Stimulated activated CD4-positive, alpha-beta T cell treated with anti-CD3 and anti-CD28 coated beads, Interleukin-12 subunit alpha, Interleukin-12 subunit beta, amount 100 ng/mL, for 24 hours (primary cell): Measurements from ENCODE around the gene PNPLA5.
"Not testable (repeated sequence)": the region's sequence is repeated elsewhere in the genome, so short reads cannot be mapped to it uniquely, and the experiment has no call there.

ENCODE experiments used
- DNase-seq, 2 experiments: peaks; one replicate each; pipeline ENCODE4 v3.0.0-alpha.2; 2020; ENCODE audit warnings: low read depth in 2 of 2

Gene PNPLA5

DNA sequence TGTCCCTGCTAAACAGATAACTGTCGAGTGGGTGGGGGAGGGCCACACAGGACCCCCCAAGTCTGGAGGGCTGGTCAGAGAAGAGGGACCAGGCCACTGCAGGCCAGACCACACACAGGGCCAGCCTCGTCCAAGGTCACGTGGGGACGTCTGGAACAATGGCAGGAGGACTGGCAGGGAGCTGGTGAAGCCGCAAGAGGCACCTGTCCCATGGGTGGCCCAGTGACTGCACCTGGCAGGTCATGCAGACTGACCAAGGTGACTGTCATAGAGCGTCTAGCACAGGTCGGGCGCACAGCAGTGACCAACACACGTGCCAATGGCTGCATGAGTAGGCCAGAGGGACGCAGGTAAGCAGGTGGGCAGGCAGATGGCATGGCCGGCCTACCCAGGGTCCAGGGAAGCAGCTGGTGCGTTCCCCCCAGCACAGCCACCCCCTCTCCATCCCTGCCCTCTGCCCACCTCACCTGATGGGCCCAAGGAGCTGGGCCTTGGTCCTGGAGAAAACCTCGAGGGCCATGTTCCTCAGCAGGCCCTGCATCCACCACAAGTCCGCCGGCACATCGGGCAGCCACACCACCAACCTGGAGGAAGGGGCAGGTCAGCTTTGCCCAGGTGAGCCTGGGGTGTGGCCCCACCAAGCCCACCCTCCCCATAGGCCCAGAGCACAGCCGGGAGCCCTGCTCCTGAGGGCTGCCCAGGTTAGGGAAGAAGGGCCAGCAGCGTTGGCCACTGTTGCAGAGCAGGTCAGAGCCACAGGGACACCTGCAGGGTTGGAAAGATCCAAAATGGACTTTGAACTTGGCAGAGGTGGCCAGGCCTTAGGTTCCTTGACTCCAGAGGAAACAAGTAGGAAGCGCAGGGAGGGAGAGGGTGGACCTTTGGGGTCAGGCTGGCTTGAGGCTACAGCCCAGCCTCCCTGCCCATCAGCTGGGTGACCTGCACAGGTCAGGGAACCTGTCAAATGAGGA lies 10.4 kb downstream of the PNPLA5 start:
- no peak for DNase-seq

- DNase-seq: no peak
These were observed 11.2 kb downstream of the PNPLA5 start for GRCh38 chr22:43880541-43880991.

GRCh38 chr22:43879901-43880540 lies 11.8 kb downstream of the PNPLA5 start:
- DNase-seq: no peak

GRCh38 chr22:43878831-43879550 lies 12.8 kb downstream of the PNPLA5 start:
- DNase-seq: no peak

GRCh38 chr22:43878079-43878795 lies 13.6 kb downstream of the PNPLA5 start:
- no peak for DNase-seq

GRCh38 chr22:43876866-43877509 lies 14.8 kb downstream of the PNPLA5 start:
- no peak for DNase-seq

- no peak for DNase-seq
These were observed 22.0 kb downstream of the PNPLA5 start for GRCh38 chr22:43869799-43870198.

DNA sequence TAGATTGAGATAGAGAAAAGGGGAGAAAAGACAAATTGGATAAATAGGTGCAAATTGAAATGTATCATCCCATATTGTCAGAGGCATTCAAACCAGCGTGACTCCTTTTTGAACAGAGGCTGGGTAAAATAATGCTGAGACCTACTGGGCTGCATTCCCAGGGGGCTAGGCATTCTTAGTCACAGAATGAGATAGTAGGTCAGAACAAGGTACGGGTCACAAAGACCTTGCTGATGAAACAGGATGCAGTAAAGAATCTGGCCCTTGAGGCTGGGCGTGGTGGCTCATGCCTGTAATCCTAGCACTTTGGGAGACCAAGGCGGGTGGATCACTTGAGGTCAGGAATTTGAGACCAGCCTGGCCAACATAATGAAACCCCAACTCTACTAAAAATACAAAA lies 22.8 kb downstream of the PNPLA5 start:
- not testable (repeated sequence) for DNase-seq

GRCh38 chr22:43867839-43868635 lies 23.8 kb downstream of the PNPLA5 start:
- no peak for DNase-seq

- DNase-seq: no peak
These were observed 29.0 kb downstream of the PNPLA5 start for GRCh38 chr22:43862882-43863202.

DNA sequence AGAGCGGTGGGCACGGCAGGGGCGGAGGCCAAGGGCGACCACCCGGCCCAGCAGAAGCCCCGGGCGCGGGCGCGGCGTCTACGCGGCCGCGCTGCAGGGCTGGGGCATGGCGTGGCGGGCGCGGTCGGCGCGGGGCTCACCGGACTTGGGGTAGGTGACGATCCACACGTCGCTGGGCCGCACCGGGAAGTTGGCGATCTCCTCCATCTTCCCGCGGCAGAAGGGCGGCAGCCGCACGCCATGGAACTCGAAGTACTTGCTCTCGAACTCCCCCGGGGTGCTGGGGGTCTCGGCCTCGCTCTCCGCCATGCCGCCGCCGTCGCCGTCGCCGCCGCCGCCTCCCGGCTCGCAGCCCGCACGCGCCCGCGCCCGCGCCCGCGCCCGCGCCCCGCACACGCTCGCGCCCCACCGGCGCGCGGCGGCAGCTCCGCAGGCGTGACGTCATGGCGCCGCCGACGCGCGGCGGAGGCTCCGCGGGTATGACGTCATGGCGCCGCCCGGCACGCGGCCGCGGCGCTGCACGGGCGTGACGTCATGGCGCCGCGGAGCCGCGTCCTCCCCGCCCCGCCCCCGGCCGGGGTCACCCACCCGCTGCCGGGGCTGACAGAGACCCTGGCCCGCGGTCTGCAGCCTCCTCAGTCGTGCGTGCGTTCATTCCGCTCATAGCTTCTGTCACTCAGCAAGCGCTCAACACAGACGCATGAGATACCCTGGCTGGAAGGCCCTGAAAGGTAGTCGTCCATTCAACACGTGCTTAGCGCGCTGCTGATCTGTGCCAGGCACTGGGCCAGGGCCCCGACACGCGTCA lies 29.5 kb downstream of the PNPLA5 start, which contains the start of gene SULT4A1:
Gene SULT4A1, minus strand, starts transcription at position 440 of the 808 bp plus-strand sequence. Its CDS starts 131 bp downstream, at position 309.
- DNase-seq: no peak

- DNase-seq: no peak
These were observed 30.3 kb downstream of the PNPLA5 start for GRCh38 chr22:43861529-43861928.

DNA sequence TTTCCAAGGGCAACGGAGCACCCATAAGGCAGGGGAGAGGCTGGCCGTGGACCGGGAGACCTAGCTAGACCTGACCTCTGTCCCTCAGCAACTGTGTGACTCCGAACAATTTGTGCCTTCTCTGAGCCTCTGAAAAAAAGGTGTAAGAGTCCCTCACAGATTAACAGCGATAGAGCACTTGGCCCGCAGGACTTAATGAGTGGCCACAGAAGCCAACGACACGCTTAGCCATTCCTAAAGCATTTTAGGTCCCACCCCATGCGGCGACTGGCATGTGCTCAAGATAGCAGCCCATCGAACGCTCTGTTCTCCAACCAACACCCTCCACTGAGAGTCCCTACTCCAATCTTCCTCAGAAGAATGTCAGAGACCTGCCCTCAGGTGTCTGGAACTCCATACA lies 31.0 kb downstream of the PNPLA5 start:
- no peak for DNase-seq

- DNase-seq: no peak
These were observed 31.7 kb downstream of the PNPLA5 start for GRCh38 chr22:43860126-43860525.

DNA sequence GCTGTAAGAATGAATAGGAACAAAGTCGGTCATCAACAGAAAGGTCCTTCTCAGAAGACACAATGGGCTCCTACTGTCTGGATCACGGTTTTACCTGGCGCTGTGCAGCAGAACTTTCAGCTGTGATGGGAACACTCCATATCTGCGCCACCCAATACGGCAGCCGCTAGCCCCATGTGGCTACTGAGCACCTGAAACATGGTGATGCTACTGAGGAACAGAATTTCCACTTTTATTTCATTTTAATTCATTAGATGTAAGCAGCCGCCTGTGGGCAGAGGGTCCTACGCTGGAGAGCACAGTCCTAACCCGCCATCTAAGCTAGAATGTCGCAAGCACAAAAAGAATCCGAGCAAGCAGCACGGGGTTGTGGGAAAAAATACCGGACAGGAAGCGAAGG lies 32.2 kb downstream of the PNPLA5 start:
- no peak for DNase-seq

DNA sequence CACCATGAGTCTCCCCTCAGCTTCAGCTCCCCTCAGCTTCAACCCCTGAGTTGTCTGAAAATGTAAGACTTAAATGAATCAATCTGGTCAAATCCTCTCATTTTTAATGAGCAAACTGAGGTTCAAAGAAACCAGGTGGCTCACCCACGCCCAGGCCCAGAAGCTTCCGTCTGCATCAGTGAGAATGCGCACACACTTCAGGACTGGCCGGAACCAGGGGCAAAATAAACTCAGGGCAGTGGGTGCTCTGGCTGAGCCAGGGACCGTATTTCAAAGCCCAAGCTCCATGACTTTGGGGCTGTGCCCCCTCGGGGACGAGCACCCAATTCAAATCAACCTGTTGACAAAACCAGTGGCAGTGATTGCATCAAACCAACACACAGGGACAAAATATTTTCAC lies 32.6 kb downstream of the PNPLA5 start:
- no peak for DNase-seq

DNA sequence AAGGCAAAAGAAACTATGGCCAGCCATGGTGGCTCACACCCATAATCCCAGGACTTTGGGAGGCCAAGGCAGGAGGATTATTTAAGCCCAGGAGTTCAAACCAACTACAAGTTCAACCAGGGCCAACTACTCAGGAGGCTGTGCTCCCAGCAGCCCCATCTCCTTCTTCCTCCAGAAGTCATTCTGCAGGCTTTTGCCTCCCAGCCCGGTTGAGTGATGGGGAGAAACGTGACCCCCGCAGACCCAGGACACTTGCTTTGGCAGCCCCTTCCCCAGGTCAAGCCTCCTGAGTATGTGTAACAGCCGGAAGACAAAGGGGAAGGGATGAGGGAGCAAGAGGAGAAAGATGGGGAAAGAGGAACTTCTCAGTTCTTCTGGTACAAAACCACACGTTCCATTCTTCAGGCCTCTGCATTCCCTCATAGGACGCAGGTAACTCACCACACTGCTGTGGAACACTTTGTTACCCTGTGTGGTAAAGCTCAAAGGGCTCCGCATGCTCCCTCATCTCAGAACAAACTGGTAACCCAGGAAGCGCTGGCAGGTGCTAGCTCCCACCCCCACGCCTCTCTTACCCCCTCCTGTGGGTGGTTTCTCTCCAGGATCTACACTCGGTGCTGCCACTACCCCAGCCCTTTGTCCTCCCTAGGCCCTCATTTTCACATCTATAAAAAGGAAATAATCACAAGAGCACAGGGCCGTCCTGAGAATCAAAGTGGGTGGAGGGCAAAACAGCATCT lies 33.5 kb downstream of the PNPLA5 start:
- no peak for DNase-seq

GRCh38 chr22:43857367-43857766 lies 34.4 kb downstream of the PNPLA5 start:
- no peak for DNase-seq

- DNase-seq: no peak
These were observed 36.4 kb downstream of the PNPLA5 start for GRCh38 chr22:43855431-43855830.
